K562 (cell line): Measurements from ENCODE around the gene ZNF189.

Source experiments
- MAFK ChIP-seq: IDR thresholded peaks from 2 replicates; pipeline ENCODE4 v1.6.1; 2011; ENCODE audit warnings: low read length, improper control_type of control experiment
- MIER1 ChIP-seq: fragments of 450-650 bp; IDR thresholded peaks from 2 replicates; pipeline ENCODE4 v1.6.1; 2016; ENCODE audit warnings: antibody characterized with exemption, mild to moderate bottlenecking, low read depth
- POLR2A ChIP-seq: fragments of 450-650 bp; conservative IDR thresholded peaks from 2 replicates; pipeline ENCODE4 v1.6.1; 2016
- POLR2AphosphoS5 ChIP-seq: IDR thresholded peaks from 2 replicates; pipeline ENCODE4 v1.6.1; 2011; ENCODE audit warnings: mild to moderate bottlenecking, low read depth, low read length, moderate library complexity; ENCODE audit not compliant: control insufficient read depth, insufficient read depth
- POLR2B ChIP-seq: fragments of 450-650 bp; IDR thresholded peaks from 2 replicates; pipeline ENCODE4 v1.6.1; 2018; ENCODE audit warnings: low read depth; ENCODE audit not compliant: partially characterized antibody
- PTBP1 ChIP-seq: fragments of 200-400 bp; formaldehyde crosslinking; IDR thresholded peaks from 2 replicates; pipeline ENCODE4 v1.6.1; 2017; ENCODE audit warnings: low read depth, low read length
- TBP ChIP-seq: optimal IDR thresholded peaks from 2 replicates; pipeline ENCODE3; 2011; ENCODE audit warnings: low read depth, low read length, improper control_type of control experiment
- YY1 ChIP-seq, 3 experiments: IDR thresholded peaks; 2 replicates each; pipeline ENCODE4 v1.6.1; 2011; ENCODE audit warnings: low read length in 2 of 3, mild to moderate bottlenecking in 2 of 3, moderate library complexity in 2 of 3, borderline replicate concordance in 1 of 3, control low read depth in 1 of 3, low read depth in 1 of 3; ENCODE audit not compliant: insufficient read depth in 3 of 3, insufficient replicate concordance in 2 of 3, control insufficient read depth in 1 of 3, insufficient read length in 1 of 3; ENCODE audit errors: extremely low read depth in 1 of 3
- TF ChIP-seq, protein P1 (sequence below), 3 experiments: IDR thresholded peaks in 2 of 3; conservative IDR thresholded peaks in 1 of 3; 2 replicates each; pipeline ENCODE4 v1.5.1; 2011 to 2012; ENCODE audit warnings: low read length in 3 of 3, mild to moderate bottlenecking in 3 of 3, control low read depth in 2 of 3, improper control_type of control experiment in 1 of 3, inconsistent platforms in 1 of 3, low read depth in 1 of 3, mixed read lengths in 1 of 3, moderate library complexity in 1 of 3; ENCODE audit not compliant: insufficient read depth in 2 of 3
- TF ChIP-seq, protein P2 (sequence below): fragments of 250-450 bp; sonication (Bioruptor Pico); IDR thresholded peaks from 2 replicates; pipeline ENCODE4 v1.4.0; 2020; ENCODE audit warnings: mild to moderate bottlenecking

DNA sequence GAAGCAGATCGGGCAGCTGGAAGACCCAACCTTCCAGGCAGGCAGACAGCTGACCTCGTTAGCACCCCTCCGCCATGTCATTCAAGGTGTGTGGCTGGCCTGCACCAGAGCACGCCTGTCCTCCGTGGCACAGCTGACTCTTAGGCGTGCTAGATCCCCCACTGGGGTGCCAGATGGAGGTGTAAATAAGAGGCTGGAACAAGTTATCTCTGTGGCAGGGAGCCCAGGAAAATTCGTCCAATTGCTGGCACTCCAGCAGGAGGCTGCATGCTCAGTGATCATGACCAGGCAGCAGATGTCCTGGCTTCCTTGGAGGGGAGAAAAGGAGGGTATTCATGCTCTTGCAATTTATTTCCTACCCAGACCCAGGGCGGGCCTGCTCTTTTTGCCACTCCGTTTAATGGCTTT, 44.7 kb downstream of the ZNF189 start:
- TF ChIP-seq, protein P1, sequence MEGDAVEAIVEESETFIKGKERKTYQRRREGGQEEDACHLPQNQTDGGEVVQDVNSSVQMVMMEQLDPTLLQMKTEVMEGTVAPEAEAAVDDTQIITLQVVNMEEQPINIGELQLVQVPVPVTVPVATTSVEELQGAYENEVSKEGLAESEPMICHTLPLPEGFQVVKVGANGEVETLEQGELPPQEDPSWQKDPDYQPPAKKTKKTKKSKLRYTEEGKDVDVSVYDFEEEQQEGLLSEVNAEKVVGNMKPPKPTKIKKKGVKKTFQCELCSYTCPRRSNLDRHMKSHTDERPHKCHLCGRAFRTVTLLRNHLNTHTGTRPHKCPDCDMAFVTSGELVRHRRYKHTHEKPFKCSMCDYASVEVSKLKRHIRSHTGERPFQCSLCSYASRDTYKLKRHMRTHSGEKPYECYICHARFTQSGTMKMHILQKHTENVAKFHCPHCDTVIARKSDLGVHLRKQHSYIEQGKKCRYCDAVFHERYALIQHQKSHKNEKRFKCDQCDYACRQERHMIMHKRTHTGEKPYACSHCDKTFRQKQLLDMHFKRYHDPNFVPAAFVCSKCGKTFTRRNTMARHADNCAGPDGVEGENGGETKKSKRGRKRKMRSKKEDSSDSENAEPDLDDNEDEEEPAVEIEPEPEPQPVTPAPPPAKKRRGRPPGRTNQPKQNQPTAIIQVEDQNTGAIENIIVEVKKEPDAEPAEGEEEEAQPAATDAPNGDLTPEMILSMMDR (IDR thresholded peaks at IDR 0.05 in 2 of 3, conservative IDR thresholded peaks at IDR 0.05 in 1 of 3; ENCODE audit: insufficient read depth in 2 of 3, low read depth in 1 of 3, low read length in 3 of 3): no peak
- no peak for TF ChIP-seq YY1 (IDR thresholded peaks at IDR 0.05; ENCODE audit: borderline replicate concordance in 1 of 3, control insufficient read depth in 1 of 3, extremely low read depth in 1 of 3, insufficient read depth in 3 of 3, insufficient read length in 1 of 3, insufficient replicate concordance in 2 of 3, low read depth in 1 of 3, low read length in 2 of 3)
- TF ChIP-seq, protein P2, sequence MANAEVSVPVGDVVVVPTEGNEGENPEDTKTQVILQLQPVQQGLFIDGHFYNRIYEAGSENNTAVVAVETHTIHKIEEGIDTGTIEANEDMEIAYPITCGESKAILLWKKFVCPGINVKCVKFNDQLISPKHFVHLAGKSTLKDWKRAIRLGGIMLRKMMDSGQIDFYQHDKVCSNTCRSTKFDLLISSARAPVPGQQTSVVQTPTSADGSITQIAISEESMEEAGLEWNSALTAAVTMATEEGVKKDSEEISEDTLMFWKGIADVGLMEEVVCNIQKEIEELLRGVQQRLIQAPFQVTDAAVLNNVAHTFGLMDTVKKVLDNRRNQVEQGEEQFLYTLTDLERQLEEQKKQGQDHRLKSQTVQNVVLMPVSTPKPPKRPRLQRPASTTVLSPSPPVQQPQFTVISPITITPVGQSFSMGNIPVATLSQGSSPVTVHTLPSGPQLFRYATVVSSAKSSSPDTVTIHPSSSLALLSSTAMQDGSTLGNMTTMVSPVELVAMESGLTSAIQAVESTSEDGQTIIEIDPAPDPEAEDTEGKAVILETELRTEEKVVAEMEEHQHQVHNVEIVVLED (CRISPR knock-in tag): no peak
- no peak for TF ChIP-seq TBP
- TF ChIP-seq MAFK: no peak
- TF ChIP-seq MIER1: no peak
- no peak for TF ChIP-seq POLR2AphosphoS5
- TF ChIP-seq PTBP1: no peak
- TF ChIP-seq POLR2B: no peak
- TF ChIP-seq POLR2A: no peak
